ENCODE data around the gene ACTN3. TPM values are rescaled to one million over a fixed set of nuclear protein-coding genes. Genes with fewer than 3 reads are reported as not detected.

Gene ACTN3
- total RNA-seq, 1 experiment from 2014 or later, result 18.5 TPM

DNA sequence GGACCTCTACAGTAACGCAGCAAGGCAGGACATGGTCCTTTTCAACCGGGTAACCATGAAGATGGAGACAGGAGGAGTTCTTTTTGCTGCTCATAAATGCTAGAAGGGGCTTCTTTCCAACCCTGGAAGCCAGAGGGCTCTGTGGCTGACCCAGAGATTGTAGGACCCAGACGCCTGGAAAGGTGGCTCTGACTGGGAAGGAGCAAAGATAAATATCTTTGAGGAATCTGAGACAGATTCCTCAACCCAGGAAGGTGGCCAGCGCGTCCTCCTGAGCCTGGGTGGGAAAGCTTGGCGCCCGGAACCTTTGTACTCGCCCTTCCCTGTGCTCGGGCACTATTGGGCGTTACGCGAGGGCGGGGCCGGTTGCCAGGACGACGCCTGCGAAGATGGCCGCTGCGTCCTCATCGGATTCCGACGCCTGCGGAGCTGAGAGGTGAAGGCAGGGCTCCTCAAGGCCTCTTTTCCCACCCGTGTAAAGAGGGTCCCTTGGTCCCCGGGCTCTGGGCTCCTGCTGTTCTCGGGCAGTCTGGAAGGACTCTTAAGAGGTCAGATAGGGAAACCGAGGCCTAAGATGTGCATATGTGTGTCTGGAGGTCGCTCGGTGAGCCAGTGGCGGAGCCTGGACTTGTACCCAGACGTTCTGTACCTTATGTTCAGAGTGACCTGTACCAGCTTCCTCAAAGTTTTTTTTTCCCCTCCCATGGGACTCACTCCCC, 36.3 kb upstream of the ACTN3 start, which contains the start of gene BBS1 (continued):
- TF ChIP-seq, protein P1, sequence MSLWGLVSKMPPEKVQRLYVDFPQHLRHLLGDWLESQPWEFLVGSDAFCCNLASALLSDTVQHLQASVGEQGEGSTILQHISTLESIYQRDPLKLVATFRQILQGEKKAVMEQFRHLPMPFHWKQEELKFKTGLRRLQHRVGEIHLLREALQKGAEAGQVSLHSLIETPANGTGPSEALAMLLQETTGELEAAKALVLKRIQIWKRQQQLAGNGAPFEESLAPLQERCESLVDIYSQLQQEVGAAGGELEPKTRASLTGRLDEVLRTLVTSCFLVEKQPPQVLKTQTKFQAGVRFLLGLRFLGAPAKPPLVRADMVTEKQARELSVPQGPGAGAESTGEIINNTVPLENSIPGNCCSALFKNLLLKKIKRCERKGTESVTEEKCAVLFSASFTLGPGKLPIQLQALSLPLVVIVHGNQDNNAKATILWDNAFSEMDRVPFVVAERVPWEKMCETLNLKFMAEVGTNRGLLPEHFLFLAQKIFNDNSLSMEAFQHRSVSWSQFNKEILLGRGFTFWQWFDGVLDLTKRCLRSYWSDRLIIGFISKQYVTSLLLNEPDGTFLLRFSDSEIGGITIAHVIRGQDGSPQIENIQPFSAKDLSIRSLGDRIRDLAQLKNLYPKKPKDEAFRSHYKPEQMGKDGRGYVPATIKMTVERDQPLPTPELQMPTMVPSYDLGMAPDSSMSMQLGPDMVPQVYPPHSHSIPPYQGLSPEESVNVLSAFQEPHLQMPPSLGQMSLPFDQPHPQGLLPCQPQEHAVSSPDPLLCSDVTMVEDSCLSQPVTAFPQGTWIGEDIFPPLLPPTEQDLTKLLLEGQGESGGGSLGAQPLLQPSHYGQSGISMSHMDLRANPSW (CRISPR knock-in tag; conservative IDR thresholded peaks at IDR 0.05; ENCODE audit: low read depth), result no peak
- TF ChIP-seq, protein P2, sequence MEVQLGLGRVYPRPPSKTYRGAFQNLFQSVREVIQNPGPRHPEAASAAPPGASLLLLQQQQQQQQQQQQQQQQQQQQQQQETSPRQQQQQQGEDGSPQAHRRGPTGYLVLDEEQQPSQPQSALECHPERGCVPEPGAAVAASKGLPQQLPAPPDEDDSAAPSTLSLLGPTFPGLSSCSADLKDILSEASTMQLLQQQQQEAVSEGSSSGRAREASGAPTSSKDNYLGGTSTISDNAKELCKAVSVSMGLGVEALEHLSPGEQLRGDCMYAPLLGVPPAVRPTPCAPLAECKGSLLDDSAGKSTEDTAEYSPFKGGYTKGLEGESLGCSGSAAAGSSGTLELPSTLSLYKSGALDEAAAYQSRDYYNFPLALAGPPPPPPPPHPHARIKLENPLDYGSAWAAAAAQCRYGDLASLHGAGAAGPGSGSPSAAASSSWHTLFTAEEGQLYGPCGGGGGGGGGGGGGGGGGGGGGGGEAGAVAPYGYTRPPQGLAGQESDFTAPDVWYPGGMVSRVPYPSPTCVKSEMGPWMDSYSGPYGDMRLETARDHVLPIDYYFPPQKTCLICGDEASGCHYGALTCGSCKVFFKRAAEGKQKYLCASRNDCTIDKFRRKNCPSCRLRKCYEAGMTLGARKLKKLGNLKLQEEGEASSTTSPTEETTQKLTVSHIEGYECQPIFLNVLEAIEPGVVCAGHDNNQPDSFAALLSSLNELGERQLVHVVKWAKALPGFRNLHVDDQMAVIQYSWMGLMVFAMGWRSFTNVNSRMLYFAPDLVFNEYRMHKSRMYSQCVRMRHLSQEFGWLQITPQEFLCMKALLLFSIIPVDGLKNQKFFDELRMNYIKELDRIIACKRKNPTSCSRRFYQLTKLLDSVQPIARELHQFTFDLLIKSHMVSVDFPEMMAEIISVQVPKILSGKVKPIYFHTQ (CRISPR knock-in tag; IDR thresholded peaks at IDR 0.05), result no peak
- peak; percentile 94; the same call in 1 of the 2 replicates for TF ChIP-seq TEAD1 (CRISPR knock-in tag; IDR thresholded peaks at IDR 0.05)
- no peak for TF ChIP-seq ZNF396 (CRISPR knock-in tag; IDR thresholded peaks at IDR 0.05; ENCODE audit: borderline replicate concordance)
- TF ChIP-seq, protein P3, sequence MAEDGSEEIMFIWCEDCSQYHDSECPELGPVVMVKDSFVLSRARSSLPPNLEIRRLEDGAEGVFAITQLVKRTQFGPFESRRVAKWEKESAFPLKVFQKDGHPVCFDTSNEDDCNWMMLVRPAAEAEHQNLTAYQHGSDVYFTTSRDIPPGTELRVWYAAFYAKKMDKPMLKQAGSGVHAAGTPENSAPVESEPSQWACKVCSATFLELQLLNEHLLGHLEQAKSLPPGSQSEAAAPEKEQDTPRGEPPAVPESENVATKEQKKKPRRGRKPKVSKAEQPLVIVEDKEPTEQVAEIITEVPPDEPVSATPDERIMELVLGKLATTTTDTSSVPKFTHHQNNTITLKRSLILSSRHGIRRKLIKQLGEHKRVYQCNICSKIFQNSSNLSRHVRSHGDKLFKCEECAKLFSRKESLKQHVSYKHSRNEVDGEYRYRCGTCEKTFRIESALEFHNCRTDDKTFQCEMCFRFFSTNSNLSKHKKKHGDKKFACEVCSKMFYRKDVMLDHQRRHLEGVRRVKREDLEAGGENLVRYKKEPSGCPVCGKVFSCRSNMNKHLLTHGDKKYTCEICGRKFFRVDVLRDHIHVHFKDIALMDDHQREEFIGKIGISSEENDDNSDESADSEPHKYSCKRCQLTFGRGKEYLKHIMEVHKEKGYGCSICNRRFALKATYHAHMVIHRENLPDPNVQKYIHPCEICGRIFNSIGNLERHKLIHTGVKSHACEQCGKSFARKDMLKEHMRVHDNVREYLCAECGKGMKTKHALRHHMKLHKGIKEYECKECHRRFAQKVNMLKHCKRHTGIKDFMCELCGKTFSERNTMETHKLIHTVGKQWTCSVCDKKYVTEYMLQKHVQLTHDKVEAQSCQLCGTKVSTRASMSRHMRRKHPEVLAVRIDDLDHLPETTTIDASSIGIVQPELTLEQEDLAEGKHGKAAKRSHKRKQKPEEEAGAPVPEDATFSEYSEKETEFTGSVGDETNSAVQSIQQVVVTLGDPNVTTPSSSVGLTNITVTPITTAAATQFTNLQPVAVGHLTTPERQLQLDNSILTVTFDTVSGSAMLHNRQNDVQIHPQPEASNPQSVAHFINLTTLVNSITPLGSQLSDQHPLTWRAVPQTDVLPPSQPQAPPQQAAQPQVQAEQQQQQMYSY (CRISPR knock-in tag; IDR thresholded peaks at IDR 0.05), result no peak

GRCh38 chr11:66510990-66511339, 35.7 kb upstream of the ACTN3 start:
- TF ChIP-seq FOXP4 (CRISPR knock-in tag; IDR thresholded peaks at IDR 0.05) (no peak), ZNF423 (CRISPR knock-in tag; IDR thresholded peaks at IDR 0.05) (no peak), NFE2L1 (CRISPR knock-in tag; IDR thresholded peaks at IDR 0.05) (no peak), ESRRA (CRISPR knock-in tag; IDR thresholded peaks at IDR 0.05; ENCODE audit: borderline replicate concordance) (no peak), CBFB (CRISPR knock-in tag; IDR thresholded peaks at IDR 0.05; ENCODE audit: low read depth) (no peak), ZBTB21 (CRISPR knock-in tag; IDR thresholded peaks at IDR 0.05; ENCODE audit: borderline replicate concordance) (no peak), GABPB1 (CRISPR knock-in tag; IDR thresholded peaks at IDR 0.05) (no peak)
- TF ChIP-seq, protein P4, sequence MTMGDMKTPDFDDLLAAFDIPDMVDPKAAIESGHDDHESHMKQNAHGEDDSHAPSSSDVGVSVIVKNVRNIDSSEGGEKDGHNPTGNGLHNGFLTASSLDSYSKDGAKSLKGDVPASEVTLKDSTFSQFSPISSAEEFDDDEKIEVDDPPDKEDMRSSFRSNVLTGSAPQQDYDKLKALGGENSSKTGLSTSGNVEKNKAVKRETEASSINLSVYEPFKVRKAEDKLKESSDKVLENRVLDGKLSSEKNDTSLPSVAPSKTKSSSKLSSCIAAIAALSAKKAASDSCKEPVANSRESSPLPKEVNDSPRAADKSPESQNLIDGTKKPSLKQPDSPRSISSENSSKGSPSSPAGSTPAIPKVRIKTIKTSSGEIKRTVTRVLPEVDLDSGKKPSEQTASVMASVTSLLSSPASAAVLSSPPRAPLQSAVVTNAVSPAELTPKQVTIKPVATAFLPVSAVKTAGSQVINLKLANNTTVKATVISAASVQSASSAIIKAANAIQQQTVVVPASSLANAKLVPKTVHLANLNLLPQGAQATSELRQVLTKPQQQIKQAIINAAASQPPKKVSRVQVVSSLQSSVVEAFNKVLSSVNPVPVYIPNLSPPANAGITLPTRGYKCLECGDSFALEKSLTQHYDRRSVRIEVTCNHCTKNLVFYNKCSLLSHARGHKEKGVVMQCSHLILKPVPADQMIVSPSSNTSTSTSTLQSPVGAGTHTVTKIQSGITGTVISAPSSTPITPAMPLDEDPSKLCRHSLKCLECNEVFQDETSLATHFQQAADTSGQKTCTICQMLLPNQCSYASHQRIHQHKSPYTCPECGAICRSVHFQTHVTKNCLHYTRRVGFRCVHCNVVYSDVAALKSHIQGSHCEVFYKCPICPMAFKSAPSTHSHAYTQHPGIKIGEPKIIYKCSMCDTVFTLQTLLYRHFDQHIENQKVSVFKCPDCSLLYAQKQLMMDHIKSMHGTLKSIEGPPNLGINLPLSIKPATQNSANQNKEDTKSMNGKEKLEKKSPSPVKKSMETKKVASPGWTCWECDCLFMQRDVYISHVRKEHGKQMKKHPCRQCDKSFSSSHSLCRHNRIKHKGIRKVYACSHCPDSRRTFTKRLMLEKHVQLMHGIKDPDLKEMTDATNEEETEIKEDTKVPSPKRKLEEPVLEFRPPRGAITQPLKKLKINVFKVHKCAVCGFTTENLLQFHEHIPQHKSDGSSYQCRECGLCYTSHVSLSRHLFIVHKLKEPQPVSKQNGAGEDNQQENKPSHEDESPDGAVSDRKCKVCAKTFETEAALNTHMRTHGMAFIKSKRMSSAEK (CRISPR knock-in tag; IDR thresholded peaks at IDR 0.05; ENCODE audit: borderline replicate concordance), result no peak
- POLR2A ChIA-PET, result interaction anchor here (0.8 to 1.2 kb wide), 4 partner anchors 10 to 167 kb away, joined by 3 to 4 read pairs (median 3); partner anchors contain the start of genes ACTN3 and RBM4
- DNase-seq (ENCODE audit: low spot score), result no peak
- peaks cover 7% of the 10 kb centered on the region for H3K4me1 Mint-ChIP-seq
- no peaks in the 10 kb centered on the region for H3K9me3 Mint-ChIP-seq
- H3K27me3 Mint-ChIP-seq (ENCODE audit: low read depth), result no peaks in the 10 kb centered on the region
- CTCF ChIA-PET, result interaction anchor here (0.8 to 3.6 kb wide), 6 partner anchors 20 to 167 kb away, joined by 3 to 17 read pairs (median 4); partner anchors contain the start of genes DPP3, MRPL11 and RBM4B
- H3K4me3 Mint-ChIP-seq, result peak overlapping the region; percentile 99
- peak; percentile 7; the same call in 1 of the 2 replicates for ATAC-seq
- H3K36me3 Mint-ChIP-seq, result peaks cover 2% of the 10 kb centered on the region; the same call in 1 of the 2 replicates
- H3K27ac Mint-ChIP-seq, result peak overlapping the region; percentile 80
